K562 (cell line): ENCODE results near the gene LRRC7. TPM values are rescaled to one million over a fixed set of nuclear protein-coding genes. Genes with fewer than 3 reads are reported as not detected.

Source experiments
- ATAC-seq: fragments of 200-7000 bp; cut with Tn5 transposase; 3 replicates; pipeline ENCODE4 v1.9.1; 2020; ENCODE audit warnings: moderate library complexity
- BruUV-seq: library from RNA; stranded (reverse); fragments of 400-500 nt; replicated peaks from 2 replicates; lab custom pipeline; 2021; lab: Mats Ljungman, UMichigan
- CTCF ChIA-PET: fragments of 300-600 bp; formaldehyde crosslinking; extraction: SDS; loops from one replicate; lab custom pipeline; 2021; ENCODE audit warnings: low intra/inter-chr PET ratio; lab: Yijun Ruan, JAX
- POLR2A ChIA-PET: fragments of 300-600, 350-650 bp; sonication (Branson Sonifier 250); formaldehyde crosslinking; extraction: SDS; loops from one replicate; lab custom pipeline; 2021; ENCODE audit warnings: antibody characterized with exemption, inconsistent platforms; lab: Yijun Ruan, JAX
- DNase-seq, 4 experiments: peaks; one replicate each; pipeline versions ENCODE4 v3.0.0 to v3.0.0-alpha.2; 2011 to 2018; ENCODE audit warnings: low spot score in 3 of 4, mixed read lengths in 3 of 4; ENCODE audit errors: extremely low read depth in 1 of 4
- FAIRE-seq: peaks from 2 replicates; lab custom pipeline; 2011; peaks lifted over from hg19 to GRCh38; lab: Jason Lieb, UNC
- H2AFZ ChIP-seq: 2 replicates; pipeline ENCODE4 v1.6.0; 2011; ENCODE audit warnings: low read depth, low read length, control low read depth, inconsistent platforms
- H3K27ac ChIP-seq: fragments of 200-600 bp; 3 replicates; pipeline ENCODE4 v1.8.0; 2011; ENCODE audit warnings: low read depth, mild to moderate bottlenecking, control low read depth, inconsistent platforms, low read length, moderate library complexity, mixed read lengths; ENCODE audit errors: extremely low read depth
- H3K27me3 ChIP-seq, 2 experiments: fragments of 300-600 bp in 1 of 2; 2 replicates in 1 of 2; 3 replicates in 1 of 2; pipeline versions ENCODE4 v1.6.0 to v1.8.0; 2011; ENCODE audit warnings: inconsistent platforms in 2 of 2, low read length in 2 of 2, mild to moderate bottlenecking in 1 of 2, mixed read lengths in 1 of 2, moderate library complexity in 1 of 2; ENCODE audit not compliant: control insufficient read depth in 2 of 2, insufficient read depth in 2 of 2
- H3K36me3 ChIP-seq: fragments of 300-600 bp; 3 replicates; pipeline ENCODE4 v1.8.0; 2011; ENCODE audit warnings: mild to moderate bottlenecking, low read length, inconsistent platforms; ENCODE audit not compliant: control insufficient read depth, insufficient read depth
- H3K4me1 ChIP-seq, 2 experiments: fragments of 200-600 bp in 1 of 2; replicated peaks in 1 of 2; 2 replicates in 1 of 2; 3 replicates in 1 of 2; pipeline versions ENCODE4 v1.5.1 to v1.8.0; 2011; ENCODE audit warnings: inconsistent platforms in 2 of 2, low read length in 2 of 2, mild to moderate bottlenecking in 1 of 2, mixed read lengths in 1 of 2, moderate library complexity in 1 of 2; ENCODE audit not compliant: control insufficient read depth in 2 of 2, insufficient read depth in 2 of 2
- H3K4me2 ChIP-seq: 2 replicates; pipeline ENCODE4 v1.6.1; 2011; ENCODE audit warnings: low read length, control low read depth, inconsistent platforms, mixed read lengths; ENCODE audit not compliant: insufficient read depth
- H3K4me3 ChIP-seq: fragments of 200-600 bp; sonication (generic), shearing (Covaris generic); 2 replicates; pipeline ENCODE4 v1.5.1; 2016; ENCODE audit warnings: control low read depth, inconsistent platforms
- H3K79me2 ChIP-seq: fragments of 200-600 bp; 3 replicates; pipeline ENCODE4 v1.8.0; 2011; ENCODE audit warnings: low read length, inconsistent platforms; ENCODE audit not compliant: control insufficient read depth, insufficient read depth
- H3K9ac ChIP-seq, 2 experiments: 2 replicates each; pipeline versions ENCODE4 v1.6.0 to v1.6.1; 2011; ENCODE audit warnings: low read depth in 2 of 2, low read length in 2 of 2, control low read depth in 1 of 2, inconsistent platforms in 1 of 2, mild to moderate bottlenecking in 1 of 2, mixed read lengths in 1 of 2; ENCODE audit not compliant: insufficient read depth in 1 of 2
- H3K9me1 ChIP-seq: one replicate; pipeline ENCODE4 v1.6.0; 2011; ENCODE audit warnings: inconsistent platforms, mild to moderate bottlenecking, low read length, moderate library complexity; ENCODE audit not compliant: control insufficient read depth, insufficient read depth
- H3K9me3 ChIP-seq: replicated peaks from 2 replicates; pipeline ENCODE4 v1.5.1; 2011; ENCODE audit warnings: low read depth, low read length, inconsistent platforms; ENCODE audit not compliant: control insufficient read depth, insufficient read depth
- H4K20me1 ChIP-seq: replicated peaks from 2 replicates; pipeline ENCODE4 v1.6.1; 2011; ENCODE audit warnings: low read length, inconsistent platforms, mixed read lengths; ENCODE audit not compliant: control insufficient read depth, insufficient read depth
- DIDO1 ChIP-seq: fragments of 450-650 bp; IDR thresholded peaks from 2 replicates; pipeline ENCODE4 v1.6.1; 2016; ENCODE audit warnings: low read depth, missing biosample characterization, missing genetic modification characterization
- ELK1 ChIP-seq: sonication (generic); formaldehyde crosslinking; IDR thresholded peaks from 2 replicates; pipeline ENCODE4 v1.8.1; 2022; ENCODE audit warnings: missing genetic modification reagents
- SMAD4 ChIP-seq: fragments of 250-450 bp; sonication (Bioruptor Pico); conservative IDR thresholded peaks from 2 replicates; pipeline ENCODE4 v1.8.0; 2021; ENCODE audit warnings: inconsistent platforms, mild to moderate bottlenecking, moderate library complexity
- SMARCE1 ChIP-seq: fragments of 450-650 bp; IDR thresholded peaks from 2 replicates; pipeline ENCODE4 v1.7.1; 2016; ENCODE audit warnings: mild to moderate bottlenecking
- STAT5A ChIP-seq: IDR thresholded peaks from 2 replicates; pipeline ENCODE4 v1.6.1; 2012; ENCODE audit warnings: low read length, inconsistent platforms, borderline replicate concordance
- ZBED1 ChIP-seq: IDR thresholded peaks from 2 replicates; pipeline ENCODE4 v1.6.1; 2014
- ZFP1 ChIP-seq: fragments of 450-650 bp; formaldehyde crosslinking; IDR thresholded peaks from 2 replicates; pipeline ENCODE4 v1.4.0; 2020; ENCODE audit warnings: mild to moderate bottlenecking, mixed read lengths
- ZNF583 ChIP-seq: fragments of 250-450 bp; sonication (Bioruptor Pico); IDR thresholded peaks from 2 replicates; pipeline ENCODE4 v1.4.0; 2020
- WGBS: fragments of 100-300 bp; shearing (Covaris generic); methylation state at CpG from one replicate; pipeline ENCODE4 v1.1.6; 2016; ENCODE audit warnings: low coverage, mixed read lengths; ENCODE audit not compliant: insufficient coverage; ENCODE audit errors: missing lambda C conversion rate; 5-methylcytosine and 5-hydroxymethylcytosine counted together
- in situ Hi-C: fragments of 300-500 bp; cut with MboI; formaldehyde crosslinking; loops from 4 replicates; pipeline ENCODE4 v1.15.0; 2018; ENCODE audit warnings: inconsistent platforms, mixed read lengths
- intact Hi-C: fragments of 100-400 bp; cut with micrococcal nuclease; formaldehyde crosslinking; loops from 2 replicates; pipeline ENCODE4 v1.14.2; 2022
- polyA plus RNA-seq, 8 experiments: library from polyadenylated mRNA; depleted of rRNA in 4 of 8; stranded (reverse) in 5 of 8; unstranded in 3 of 8; fragments of >200 nt; fragmentation: Nextera tagmentation in 2 of 8; fragmentation: Illumina TruSeq in 1 of 8; extraction: Ambion mirVana in 2 of 8; extraction: Trizol in 1 of 8; gene quantifications; 2 replicates each; pipeline versions ENCODE4 v1.2.1 to v1.2.3, GENCODE V29; 2011 to 2014; ENCODE audit warnings: inconsistent platforms in 1 of 8, missing spikeins in 1 of 8
- total RNA-seq, 7 experiments: library from RNA; depleted of rRNA in 6 of 7; stranded (reverse); fragments of >200 nt in 6 of 7; fragmentation: Illumina TruSeq in 2 of 7; extraction: Trizol in 2 of 7; gene quantifications; 2 replicates each; pipeline versions ENCODE4 v1.2.1 to v1.2.3, GENCODE V29; 2011 to 2021; ENCODE audit warnings: low replicate concordance in 1 of 7

The LRRC7 gene
- total and polyA plus RNA-seq, 9 of the 15 experiments (the other 6 are each of a cell fraction or from before 2014, with no cell fraction given), result 0.09 to 0.94 (median 0.49) TPM

- FAIRE-seq (no peak), DNase-seq (no peak), ATAC-seq (no peak)
- in situ Hi-C loops (no loop called here), intact Hi-C loops (no loop called here)
- ChIA-PET POLR2A (no interaction called here), CTCF (no interaction called here)
- Histone ChIP-seq H4K20me1 (no peaks in the 10 kb centered on the region), H3K4me3 (no peak overlapping the region), H3K36me3 (no peaks in the 10 kb centered on the region), H3K27ac (no peak overlapping the region), H3K9ac (no peak overlapping the region), H3K27me3 (no peaks in the 10 kb centered on the region), H3K79me2 (no peaks in the 10 kb centered on the region), H3K4me1 (no peaks in the 10 kb centered on the region), H2AFZ (no peak overlapping the region), H3K9me3 (no peaks in the 10 kb centered on the region), H3K4me2 (no peak overlapping the region), H3K9me1 (no peaks in the 10 kb centered on the region)
- TF ChIP-seq ZNF583, result no peak
- TF ChIP-seq ZBED1, result no peak
- TF ChIP-seq STAT5A, result no peak
- no peak for TF ChIP-seq SMARCE1
- TF ChIP-seq SMAD4 (CRISPR knock-in tag), result no peak
- no peak for TF ChIP-seq DIDO1 (tag)
- TF ChIP-seq ZFP1, result no peak
- TF ChIP-seq ELK1 (CRISPR knock-in tag), result no peak
- WGBS, result 0% methylated on average over 5 of the region's 5 CpGs
- BruUV-seq, result no TSS peak
These were observed 330.8 kb downstream of the LRRC7 start for GRCh38 chr1:69898403-69898947.
